ENCODE data around the gene RASGRP2. TPM values are rescaled to one million over a fixed set of nuclear protein-coding genes. Genes with fewer than 3 reads are reported as not detected.

Gene RASGRP2
- total and polyA plus RNA-seq, 2 experiments from 2014 or later = 30.1 to 50.4 TPM

DNA sequence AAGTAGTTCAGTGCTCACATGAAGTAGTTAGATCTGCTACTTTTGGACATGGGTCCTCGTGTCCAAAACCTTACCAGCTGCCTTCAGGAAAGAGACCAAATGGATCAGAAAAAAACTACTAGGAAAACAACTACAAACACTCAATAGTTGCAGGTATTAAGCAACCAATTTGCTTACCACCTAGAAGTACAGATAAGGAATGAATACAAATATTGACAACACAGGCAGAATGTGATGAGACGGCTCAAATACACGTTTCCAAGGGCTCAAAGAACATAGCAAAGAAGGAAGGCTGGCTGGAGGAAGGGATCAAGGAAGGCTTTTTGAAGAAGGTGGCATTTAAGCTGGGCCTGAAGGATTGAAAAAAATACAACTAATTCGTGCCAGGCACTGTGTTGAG lies 62.8 kb downstream of the RASGRP2 start:
- no peaks in the 10 kb centered on the region for H3K4me1 ChIP-seq (ENCODE audit: insufficient read depth)
- DNase-seq (ENCODE audit: low spot score) (no peak), ATAC-seq (no peak)
- no peak overlapping the region for H3K4me3 ChIP-seq
- Mint-ChIP-seq H3K27me3 (ENCODE audit: insufficient read depth, low read depth, poor library complexity) (peaks cover 7% of the 10 kb centered on the region), H3K27ac (no peak overlapping the region), H3K9me3 (no peaks in the 10 kb centered on the region), H3K36me3 (ENCODE audit: low read depth) (no peaks in the 10 kb centered on the region), H3K4me1 (peaks cover 4% of the 10 kb centered on the region; the same call in 1 of the 3 replicates), H3K4me3 (no peak overlapping the region)
- H3F3A ChIP-seq (replicated peaks; ENCODE audit: low read depth) = no peaks in the 10 kb centered on the region
- no peaks in the 10 kb centered on the region for H3K9me2 ChIP-seq (ENCODE audit: insufficient read depth)
- no peaks in the 10 kb centered on the region for H3K79me2 ChIP-seq (replicated peaks; ENCODE audit: insufficient read depth)
- no peaks in the 10 kb centered on the region for H3K36me3 ChIP-seq (ENCODE audit: insufficient read depth)
- no peaks in the 10 kb centered on the region for H3K27me3 ChIP-seq (ENCODE audit: insufficient read depth)
- TF ChIP-seq CREB1 (CRISPR knock-in tag; IDR thresholded peaks at IDR 0.05; ENCODE audit: low read depth) (no peak), EZH2phosphoT487 (IDR thresholded peaks at IDR 0.05; ENCODE audit: unreplicated experiment) (no peak), NANOG (IDR thresholded peaks at IDR 0.05; ENCODE audit: borderline replicate concordance) (no peak), EZH2 (IDR thresholded peaks at IDR 0.05; ENCODE audit: low read depth, unreplicated experiment) (no peak), JUNB (IDR thresholded peaks at IDR 0.05; ENCODE audit: unreplicated experiment) (no peak), POLR2AphosphoS5 (IDR thresholded peaks at IDR 0.05; ENCODE audit: low read depth) (no peak), CTCF (conservative IDR thresholded peaks at IDR 0.05; ENCODE audit: low read depth in 2 of 2) (no peak), ZNF331 (CRISPR knock-in tag; IDR thresholded peaks at IDR 0.05; ENCODE audit: low read depth) (no peak), ZNF114 (CRISPR knock-in tag; IDR thresholded peaks at IDR 0.05) (no peak), ETS1 (IDR thresholded peaks at IDR 0.05) (no peak), STAT1 (IDR thresholded peaks at IDR 0.05; ENCODE audit: unreplicated experiment) (no peak)
- TF ChIP-seq, protein P1, sequence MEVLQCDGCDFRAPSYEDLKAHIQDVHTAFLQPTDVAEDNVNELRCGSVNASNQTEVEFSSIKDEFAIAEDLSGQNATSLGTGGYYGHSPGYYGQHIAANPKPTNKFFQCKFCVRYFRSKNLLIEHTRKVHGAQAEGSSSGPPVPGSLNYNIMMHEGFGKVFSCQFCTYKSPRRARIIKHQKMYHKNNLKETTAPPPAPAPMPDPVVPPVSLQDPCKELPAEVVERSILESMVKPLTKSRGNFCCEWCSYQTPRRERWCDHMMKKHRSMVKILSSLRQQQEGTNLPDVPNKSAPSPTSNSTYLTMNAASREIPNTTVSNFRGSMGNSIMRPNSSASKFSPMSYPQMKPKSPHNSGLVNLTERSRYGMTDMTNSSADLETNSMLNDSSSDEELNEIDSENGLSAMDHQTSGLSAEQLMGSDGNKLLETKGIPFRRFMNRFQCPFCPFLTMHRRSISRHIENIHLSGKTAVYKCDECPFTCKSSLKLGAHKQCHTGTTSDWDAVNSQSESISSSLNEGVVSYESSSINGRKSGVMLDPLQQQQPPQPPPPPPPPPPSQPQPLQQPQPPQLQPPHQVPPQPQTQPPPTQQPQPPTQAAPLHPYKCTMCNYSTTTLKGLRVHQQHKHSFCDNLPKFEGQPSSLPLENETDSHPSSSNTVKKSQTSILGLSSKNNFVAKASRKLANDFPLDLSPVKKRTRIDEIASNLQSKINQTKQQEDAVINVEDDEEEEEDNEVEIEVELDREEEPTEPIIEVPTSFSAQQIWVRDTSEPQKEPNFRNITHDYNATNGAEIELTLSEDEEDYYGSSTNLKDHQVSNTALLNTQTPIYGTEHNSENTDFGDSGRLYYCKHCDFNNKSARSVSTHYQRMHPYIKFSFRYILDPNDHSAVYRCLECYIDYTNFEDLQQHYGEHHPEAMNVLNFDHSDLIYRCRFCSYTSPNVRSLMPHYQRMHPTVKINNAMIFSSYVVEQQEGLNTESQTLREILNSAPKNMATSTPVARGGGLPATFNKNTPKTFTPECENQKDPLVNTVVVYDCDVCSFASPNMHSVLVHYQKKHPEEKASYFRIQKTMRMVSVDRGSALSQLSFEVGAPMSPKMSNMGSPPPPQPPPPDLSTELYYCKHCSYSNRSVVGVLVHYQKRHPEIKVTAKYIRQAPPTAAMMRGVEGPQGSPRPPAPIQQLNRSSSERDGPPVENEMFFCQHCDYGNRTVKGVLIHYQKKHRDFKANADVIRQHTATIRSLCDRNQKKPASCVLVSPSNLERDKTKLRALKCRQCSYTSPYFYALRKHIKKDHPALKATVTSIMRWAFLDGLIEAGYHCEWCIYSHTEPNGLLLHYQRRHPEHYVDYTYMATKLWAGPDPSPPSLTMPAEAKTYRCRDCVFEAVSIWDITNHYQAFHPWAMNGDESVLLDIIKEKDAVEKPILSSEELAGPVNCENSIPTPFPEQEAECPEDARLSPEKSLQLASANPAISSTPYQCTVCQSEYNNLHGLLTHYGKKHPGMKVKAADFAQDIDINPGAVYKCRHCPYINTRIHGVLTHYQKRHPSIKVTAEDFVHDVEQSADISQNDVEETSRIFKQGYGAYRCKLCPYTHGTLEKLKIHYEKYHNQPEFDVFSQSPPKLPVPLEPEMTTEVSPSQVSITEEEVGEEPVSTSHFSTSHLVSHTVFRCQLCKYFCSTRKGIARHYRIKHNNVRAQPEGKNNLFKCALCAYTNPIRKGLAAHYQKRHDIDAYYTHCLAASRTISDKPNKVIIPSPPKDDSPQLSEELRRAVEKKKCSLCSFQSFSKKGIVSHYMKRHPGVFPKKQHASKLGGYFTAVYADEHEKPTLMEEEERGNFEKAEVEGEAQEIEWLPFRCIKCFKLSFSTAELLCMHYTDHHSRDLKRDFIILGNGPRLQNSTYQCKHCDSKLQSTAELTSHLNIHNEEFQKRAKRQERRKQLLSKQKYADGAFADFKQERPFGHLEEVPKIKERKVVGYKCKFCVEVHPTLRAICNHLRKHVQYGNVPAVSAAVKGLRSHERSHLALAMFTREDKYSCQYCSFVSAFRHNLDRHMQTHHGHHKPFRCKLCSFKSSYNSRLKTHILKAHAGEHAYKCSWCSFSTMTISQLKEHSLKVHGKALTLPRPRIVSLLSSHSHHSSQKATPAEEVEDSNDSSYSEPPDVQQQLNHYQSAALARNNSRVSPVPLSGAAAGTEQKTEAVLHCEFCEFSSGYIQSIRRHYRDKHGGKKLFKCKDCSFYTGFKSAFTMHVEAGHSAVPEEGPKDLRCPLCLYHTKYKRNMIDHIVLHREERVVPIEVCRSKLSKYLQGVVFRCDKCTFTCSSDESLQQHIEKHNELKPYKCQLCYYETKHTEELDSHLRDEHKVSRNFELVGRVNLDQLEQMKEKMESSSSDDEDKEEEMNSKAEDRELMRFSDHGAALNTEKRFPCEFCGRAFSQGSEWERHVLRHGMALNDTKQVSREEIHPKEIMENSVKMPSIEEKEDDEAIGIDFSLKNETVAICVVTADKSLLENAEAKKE (CRISPR knock-in tag; IDR thresholded peaks at IDR 0.05) = no peak
- TF ChIP-seq, protein P2, sequence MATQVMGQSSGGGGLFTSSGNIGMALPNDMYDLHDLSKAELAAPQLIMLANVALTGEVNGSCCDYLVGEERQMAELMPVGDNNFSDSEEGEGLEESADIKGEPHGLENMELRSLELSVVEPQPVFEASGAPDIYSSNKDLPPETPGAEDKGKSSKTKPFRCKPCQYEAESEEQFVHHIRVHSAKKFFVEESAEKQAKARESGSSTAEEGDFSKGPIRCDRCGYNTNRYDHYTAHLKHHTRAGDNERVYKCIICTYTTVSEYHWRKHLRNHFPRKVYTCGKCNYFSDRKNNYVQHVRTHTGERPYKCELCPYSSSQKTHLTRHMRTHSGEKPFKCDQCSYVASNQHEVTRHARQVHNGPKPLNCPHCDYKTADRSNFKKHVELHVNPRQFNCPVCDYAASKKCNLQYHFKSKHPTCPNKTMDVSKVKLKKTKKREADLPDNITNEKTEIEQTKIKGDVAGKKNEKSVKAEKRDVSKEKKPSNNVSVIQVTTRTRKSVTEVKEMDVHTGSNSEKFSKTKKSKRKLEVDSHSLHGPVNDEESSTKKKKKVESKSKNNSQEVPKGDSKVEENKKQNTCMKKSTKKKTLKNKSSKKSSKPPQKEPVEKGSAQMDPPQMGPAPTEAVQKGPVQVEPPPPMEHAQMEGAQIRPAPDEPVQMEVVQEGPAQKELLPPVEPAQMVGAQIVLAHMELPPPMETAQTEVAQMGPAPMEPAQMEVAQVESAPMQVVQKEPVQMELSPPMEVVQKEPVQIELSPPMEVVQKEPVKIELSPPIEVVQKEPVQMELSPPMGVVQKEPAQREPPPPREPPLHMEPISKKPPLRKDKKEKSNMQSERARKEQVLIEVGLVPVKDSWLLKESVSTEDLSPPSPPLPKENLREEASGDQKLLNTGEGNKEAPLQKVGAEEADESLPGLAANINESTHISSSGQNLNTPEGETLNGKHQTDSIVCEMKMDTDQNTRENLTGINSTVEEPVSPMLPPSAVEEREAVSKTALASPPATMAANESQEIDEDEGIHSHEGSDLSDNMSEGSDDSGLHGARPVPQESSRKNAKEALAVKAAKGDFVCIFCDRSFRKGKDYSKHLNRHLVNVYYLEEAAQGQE (IDR thresholded peaks at IDR 0.05; ENCODE audit: unreplicated experiment) = no peak
- no peaks in the 10 kb centered on the region for H4K20me1 ChIP-seq (replicated peaks; ENCODE audit: insufficient read depth)
- no peak overlapping the region for H2AFZ ChIP-seq
- no peak overlapping the region for H3K4me2 ChIP-seq
- H3K27ac ChIP-seq (ENCODE audit: low read depth) = no peak overlapping the region

All from GM23338 (cell line).